GM18498 (cell line): Measurements from ENCODE around the gene KRT78.
"Not testable (repeated sequence)": the region's sequence is repeated elsewhere in the genome, so short reads cannot be mapped to it uniquely, and the experiment has no call there.

ENCODE experiments used
- ATAC-seq: cut with Tn5 transposase; IDR thresholded peaks from one replicate; pipeline ENCODE4 v1.9.1; 2021; ENCODE audit warnings: mild to moderate bottlenecking, moderate library complexity; ENCODE audit not compliant: unreplicated experiment

The KRT78 gene

DNA sequence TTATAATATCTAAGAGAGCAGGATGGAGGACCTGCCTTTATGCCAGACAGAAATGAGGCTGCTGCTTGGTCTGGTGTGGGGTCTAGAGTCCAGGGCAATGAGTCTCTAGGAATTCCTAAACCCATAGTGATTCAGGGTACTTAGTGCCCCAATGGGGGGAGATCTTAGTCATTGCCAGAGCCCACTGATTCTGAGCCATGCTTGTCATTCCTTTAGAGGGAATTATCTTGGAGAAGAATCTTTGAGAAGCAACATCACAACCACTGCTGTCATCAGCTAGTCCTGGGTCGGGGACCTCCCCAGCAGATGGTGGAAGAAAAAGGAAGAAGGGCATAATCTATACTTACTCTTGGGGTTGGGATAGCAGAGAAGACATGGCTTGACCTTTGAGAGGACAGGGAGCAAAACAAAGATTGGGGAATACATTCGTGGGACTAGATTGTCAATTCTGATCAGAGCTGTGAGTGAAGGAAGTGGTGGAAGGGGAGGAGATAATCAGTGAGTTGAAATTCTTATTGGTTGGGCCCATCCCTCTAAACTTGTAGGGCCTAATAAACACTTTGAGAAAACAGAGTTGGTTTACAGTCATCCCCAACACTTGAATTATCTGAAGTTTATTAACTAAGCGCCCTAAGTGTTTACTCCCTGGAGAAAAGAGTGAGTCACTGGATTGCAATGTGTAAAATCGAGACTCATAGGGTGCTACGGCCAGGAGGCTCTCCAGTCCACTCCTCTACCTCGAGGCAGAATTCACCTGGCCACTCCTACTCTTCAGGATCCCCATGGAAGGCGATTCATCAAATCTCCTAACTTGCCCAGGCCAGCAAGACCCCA is 49.9 kb downstream of the KRT78 start:
- ATAC-seq: no peak

- no peak for ATAC-seq
Measured at GRCh38 chr12:52798003-52798670, 50.7 kb downstream of the KRT78 start.

GRCh38 chr12:52797529-52797894 is 51.3 kb downstream of the KRT78 start:
- no peak for ATAC-seq

GRCh38 chr12:52796839-52797528 is 51.8 kb downstream of the KRT78 start:
- ATAC-seq: no peak

DNA sequence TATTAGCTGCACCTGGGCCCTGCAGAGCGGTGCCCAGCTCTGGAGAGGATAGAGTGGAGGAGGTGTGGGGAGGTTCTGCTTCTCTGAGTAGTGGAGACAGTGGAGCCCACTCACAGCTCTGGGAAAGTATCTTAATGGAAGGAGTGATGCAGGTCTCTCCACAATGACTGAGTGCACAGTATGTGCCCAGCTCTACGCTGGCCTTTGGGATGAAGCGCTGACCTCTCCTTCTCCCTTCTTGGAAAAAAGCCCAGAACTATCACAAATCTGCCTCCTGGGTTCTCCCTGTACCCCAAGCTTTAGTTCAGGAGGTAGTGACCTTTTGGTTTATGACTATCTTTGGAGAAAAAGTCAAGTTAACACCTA is 52.4 kb downstream of the KRT78 start:
- ATAC-seq: no peak

GRCh38 chr12:52795694-52796428 is 52.9 kb downstream of the KRT78 start, which contains the start of gene KRT3:
TSS of gene KRT3 (minus strand) at chr12:52796117. CDS start at chr12:52796042, 75 bp downstream.
- no peak for ATAC-seq

DNA sequence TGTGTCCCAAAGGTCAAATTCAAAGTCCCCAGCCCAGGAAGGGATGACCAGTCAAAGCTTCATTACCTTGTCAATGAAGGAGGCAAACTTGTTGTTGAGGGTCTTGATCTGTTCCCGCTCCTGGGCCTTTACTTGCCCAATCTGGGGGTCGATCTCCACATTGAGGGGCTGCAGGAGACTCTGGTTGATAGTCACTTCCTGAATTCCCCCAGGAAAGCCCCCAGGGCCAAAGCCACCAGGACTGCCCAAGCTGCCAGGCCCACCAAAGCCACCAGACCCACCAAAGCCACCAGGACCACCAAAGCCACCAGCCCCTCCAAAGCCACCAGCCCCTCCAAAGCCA is 53.5 kb downstream of the KRT78 start:
- not testable (repeated sequence) for ATAC-seq

DNA sequence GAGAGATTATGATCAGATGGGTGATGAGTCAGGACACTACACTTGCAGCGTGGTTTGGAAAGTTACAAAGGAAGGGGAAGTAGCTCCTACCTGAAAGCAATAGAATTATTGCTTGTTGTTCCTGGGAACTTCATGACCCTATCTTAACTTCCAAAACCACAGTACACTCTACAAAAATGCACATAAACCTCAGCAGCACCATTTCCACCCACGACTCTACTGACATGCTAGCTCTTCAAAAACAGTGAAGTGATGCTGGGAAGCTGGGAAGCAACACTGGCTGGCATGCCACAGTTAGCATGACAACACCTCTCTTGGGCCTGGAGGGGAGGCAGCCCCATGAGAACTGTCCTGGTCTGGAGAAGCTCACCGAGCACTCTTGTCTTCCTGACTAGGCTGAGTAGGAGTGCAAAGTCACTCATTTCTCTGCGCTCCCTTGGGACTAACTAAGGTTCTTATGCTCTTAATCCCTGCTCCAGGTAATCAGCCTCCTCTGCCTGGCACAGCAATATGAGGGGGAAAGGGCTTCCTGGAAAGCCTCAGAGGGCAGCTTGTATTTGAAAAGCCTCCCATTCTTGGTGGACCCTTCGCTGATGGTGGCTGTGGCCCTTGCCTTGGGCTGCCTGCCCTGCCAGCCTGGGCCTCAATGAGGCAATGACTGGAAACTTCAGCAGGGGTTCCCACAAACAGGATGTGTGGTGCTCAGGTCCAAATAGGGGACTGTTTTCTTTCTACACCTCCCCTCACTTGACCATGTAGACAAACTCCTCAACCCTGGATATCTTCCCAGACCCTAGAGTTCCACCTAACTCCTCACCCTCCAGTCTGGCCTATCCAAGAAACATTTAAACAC is 54.1 kb downstream of the KRT78 start:
- ATAC-seq: no peak

GRCh38 chr12:52792185-52793029 is 56.4 kb downstream of the KRT78 start:
- no peak for ATAC-seq

DNA sequence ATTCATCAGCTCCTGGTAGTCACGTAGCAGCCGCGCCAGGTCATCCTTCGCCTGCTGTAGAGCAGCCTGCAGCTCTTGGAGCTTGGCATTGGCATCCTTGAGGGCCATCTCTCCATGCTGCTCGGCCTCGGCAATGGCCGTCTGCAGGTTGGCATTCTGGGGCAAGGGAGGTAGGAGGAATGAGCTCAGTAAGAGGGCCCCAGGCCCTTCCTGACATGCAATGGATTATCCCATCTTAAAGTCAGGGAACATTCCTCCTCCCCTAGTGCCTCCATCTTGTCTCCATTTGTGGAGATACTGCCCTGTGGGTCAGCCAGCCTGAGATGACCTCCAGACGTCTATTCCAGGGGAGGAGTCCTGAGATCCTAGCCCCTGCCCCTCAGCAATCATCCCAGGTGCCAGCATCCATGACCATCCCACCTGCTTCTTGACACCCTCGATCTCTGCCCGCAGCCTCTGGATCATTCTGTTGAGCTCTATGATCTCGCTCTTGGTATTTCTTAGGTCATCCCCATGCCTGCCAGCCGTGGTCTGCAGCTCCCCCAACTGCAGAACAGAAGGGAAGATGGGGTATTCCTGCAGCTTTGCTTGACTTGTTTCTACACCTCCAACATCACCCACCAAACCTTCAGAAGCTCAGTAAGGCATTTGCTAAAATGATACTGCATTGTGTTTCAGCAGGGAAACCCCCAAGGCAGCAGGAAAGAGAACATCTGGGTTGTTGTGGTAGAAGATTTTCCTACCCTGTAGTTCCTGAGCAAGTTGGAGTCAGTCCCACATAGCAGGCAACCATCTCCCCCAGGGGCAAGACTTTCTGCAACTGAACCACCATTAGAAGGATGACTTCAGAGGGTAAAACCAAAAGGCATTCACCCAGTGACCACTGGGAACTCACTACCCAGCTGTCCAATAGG is 57.3 kb downstream of the KRT78 start:
- ATAC-seq: no peak

GRCh38 chr12:52790427-52791270 is 58.1 kb downstream of the KRT78 start:
- no peak for ATAC-seq

- ATAC-seq: no peak
Measured at GRCh38 chr12:52789637-52790426, 59.0 kb downstream of the KRT78 start.

- ATAC-seq: no peak
Measured at GRCh38 chr12:52788876-52789636, 59.7 kb downstream of the KRT78 start.

- no peak for ATAC-seq
Measured at GRCh38 chr12:52788192-52788875, 60.5 kb downstream of the KRT78 start.
